ENCODE results near the gene TTC39C.

GRCh38 chr18:24121625-24122024, 107.1 kb downstream of the TTC39C start:
- TF ChIP-seq, protein P1, sequence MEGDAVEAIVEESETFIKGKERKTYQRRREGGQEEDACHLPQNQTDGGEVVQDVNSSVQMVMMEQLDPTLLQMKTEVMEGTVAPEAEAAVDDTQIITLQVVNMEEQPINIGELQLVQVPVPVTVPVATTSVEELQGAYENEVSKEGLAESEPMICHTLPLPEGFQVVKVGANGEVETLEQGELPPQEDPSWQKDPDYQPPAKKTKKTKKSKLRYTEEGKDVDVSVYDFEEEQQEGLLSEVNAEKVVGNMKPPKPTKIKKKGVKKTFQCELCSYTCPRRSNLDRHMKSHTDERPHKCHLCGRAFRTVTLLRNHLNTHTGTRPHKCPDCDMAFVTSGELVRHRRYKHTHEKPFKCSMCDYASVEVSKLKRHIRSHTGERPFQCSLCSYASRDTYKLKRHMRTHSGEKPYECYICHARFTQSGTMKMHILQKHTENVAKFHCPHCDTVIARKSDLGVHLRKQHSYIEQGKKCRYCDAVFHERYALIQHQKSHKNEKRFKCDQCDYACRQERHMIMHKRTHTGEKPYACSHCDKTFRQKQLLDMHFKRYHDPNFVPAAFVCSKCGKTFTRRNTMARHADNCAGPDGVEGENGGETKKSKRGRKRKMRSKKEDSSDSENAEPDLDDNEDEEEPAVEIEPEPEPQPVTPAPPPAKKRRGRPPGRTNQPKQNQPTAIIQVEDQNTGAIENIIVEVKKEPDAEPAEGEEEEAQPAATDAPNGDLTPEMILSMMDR (conservative IDR thresholded peaks at IDR 0.05 in 1 of 2, IDR thresholded peaks at IDR 0.05 in 1 of 2; ENCODE audit: low read depth in 1 of 2, low read length in 2 of 2), result no peak
- no peak for TF ChIP-seq EZH2 (IDR thresholded peaks at IDR 0.05; ENCODE audit: low read length, missing control alignments)
